ENCODE data around the gene CNPY4.
"Not testable (repeated sequence)": the region's sequence is repeated elsewhere in the genome, so short reads cannot be mapped to it uniquely, and the experiment has no call there.

CNPY4 gene

GRCh38 chr7:100119970-100120732 is 717 bp downstream of the CNPY4 start:
- DNase-seq (ENCODE audit: low read depth, low spot score), result peak; percentile 43

DNA sequence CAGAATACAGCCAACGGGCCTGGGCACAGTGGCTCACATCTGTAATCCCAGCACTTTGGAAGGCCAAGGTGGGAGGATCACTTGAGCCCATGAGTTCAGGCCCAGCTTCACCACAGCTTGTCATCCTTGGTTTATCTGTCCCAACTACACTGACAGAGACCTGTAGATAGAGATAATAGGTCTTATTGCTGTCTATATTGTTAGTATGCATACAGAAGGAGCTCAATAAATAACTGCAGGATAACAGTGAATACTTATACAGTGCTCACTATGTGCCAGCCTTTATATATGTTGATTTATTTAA is 1.3 kb downstream of the CNPY4 start:
- DNase-seq (ENCODE audit: low read depth, low spot score), result no peak

DNA sequence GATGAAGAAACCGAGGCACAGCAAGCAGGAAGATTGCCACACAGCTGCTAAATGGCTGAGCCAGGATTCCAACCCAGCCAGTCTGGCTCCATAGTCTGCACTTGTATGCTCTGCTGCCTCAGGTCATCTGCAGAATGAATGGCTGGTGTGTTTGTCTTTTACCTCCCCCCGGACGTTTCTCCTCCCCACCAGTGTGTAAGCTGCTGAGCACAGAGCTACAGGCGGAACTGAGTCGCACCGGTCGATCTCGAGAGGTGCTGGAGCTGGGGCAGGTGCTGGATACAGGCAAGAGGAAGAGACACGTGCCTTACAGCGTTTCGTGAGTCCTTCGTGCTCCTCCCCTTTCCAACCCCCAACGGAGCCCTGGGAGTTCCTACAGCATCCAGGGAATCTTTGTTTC is 2.6 kb downstream of the CNPY4 start:
- no peak for DNase-seq (ENCODE audit: low read depth, low spot score)

GRCh38 chr7:100122568-100122967 is 3.1 kb downstream of the CNPY4 start:
- DNase-seq (ENCODE audit: low read depth, low spot score), result no peak

- DNase-seq (ENCODE audit: low read depth, low spot score), result no peak
Measured at GRCh38 chr7:100124301-100125230, 5.1 kb downstream of the CNPY4 start.

- no peak for DNase-seq (ENCODE audit: low read depth, low spot score)
Measured at GRCh38 chr7:100126239-100126930, 7.0 kb downstream of the CNPY4 start.

DNA sequence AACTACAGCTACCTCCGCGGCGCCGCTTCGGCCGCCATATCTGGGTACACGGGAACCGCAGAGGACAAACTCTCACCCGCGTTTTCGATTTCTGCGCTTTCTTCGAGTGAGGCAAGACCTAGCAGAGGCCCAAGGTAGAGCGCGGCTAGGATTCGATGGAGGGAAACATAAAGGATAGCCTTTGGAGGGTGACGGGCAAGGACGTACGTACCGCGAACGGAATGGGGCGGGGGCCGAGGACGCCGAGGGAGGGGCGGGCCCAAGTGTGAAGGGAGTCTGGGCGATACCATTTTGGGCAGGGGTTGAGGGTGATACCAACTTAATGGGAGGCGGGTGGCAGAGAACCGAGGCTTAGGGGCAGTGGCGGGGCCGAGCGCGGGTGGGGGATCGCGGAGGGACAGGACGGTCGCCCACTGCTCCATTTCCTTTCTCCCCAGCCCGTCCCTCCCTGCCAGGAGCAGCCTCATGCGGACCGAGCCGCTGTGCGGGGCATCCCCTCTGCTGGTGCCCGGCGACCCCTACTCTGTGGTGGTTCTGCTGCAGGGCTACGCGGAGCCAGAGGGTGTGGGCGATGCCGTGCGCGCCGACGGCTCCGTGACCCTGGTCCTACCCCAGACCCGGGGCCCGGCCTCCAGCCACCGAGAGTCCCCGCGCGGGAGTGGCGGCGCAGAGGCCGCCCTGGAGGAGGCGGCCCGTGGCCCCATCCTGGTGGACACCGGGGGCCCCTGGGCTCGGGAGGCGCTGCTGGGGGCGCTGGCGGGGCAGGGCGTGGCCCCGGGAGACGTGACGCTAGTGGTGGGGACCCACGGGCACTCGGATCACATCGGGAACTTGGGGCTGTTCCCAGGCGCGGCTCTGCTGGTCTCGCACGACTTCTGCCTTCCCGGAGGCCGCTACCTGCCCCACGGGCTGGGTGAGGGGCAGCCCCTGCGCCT is 7.8 kb downstream of the CNPY4 start, which contains the start of gene MBLAC1:
MBLAC1 (plus strand) TSS at position 37 of the 935 bp plus-strand sequence; CDS start at position 466, 429 bp downstream.
- peak; percentile 82 for DNase-seq (ENCODE audit: low read depth, low spot score)

DNA sequence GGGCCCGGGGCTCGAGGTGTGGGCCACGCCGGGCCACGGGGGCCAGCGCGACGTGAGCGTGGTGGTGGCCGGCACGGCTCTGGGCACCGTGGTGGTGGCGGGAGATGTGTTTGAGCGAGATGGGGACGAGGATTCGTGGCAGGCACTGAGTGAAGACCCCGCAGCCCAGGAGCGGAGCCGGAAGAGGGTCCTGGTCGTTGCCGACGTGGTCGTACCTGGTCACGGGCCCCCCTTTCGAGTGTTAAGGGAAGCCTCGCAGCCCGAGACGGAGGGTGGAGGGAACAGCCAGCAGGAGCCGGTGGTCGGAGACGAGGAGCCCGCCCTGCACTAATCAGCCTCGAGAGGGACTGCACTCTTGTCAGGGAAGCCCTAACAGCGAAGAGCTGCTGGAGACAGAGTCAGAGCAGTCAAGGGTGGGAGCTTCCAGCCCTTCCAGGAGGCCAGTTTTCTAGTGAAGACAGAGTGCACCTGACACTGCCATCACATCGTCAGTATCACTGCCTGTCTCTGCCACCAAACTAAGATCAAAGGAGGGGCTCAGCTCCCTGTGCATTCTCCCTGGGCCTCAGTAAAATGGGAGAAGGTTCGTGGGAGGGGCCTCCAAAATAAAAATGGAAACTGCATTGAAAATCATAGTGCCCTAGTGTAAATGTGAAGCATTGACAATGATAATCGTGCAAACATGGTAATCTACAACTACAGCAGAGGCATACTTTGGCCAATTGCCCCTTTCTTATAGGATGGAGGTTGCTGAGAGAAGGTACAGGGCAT is 8.6 kb downstream of the CNPY4 start:
- DNase-seq (ENCODE audit: low read depth, low spot score), result no peak

GRCh38 chr7:100128637-100128963 is 9.2 kb downstream of the CNPY4 start:
- DNase-seq (ENCODE audit: low read depth, low spot score), result no peak

DNA sequence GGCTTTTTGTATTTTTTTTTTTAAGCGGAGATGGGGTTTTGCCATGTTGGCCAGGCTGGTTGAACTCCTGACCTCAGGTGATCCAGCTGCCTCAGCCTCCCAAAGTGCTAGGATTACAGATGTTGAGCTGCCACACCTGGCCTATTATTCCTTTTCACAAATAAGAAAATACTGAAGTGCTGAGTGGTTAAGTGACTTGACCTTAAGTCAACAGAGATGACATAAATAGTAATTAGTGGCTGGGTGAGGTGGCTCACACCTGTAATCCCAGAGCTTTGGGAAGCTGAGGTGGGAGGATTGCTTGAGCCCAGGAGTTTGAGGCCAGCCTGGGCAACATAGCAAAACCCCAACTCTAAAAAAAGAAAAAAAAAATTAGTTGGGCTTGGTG is 10.8 kb downstream of the CNPY4 start:
- DNase-seq (ENCODE audit: low read depth, low spot score), result not testable (repeated sequence)

GRCh38 chr7:100130608-100131453 is 11.4 kb downstream of the CNPY4 start:
- peak; percentile 66 for DNase-seq (ENCODE audit: low read depth, low spot score)

DNA sequence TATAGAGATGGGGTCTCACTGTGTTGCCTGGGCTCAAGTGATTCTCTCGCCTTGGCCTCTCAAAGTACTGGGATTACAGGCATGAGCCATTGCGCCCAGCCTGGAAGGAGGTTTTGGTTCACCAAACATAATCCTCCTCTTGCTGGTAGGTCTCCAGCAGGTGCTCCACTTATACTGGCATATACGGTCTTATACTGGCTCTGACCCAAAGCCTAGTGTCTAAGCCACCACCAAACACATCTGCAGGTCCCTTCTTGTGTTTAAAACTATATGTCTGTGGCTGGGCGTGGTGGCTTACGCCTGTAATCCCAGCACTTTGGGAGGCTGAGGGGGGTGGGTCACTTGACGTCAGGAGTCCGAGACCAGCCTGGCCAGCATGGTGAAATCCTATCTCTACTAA is 12.7 kb downstream of the CNPY4 start:
- DNase-seq (ENCODE audit: low read depth, low spot score), result no peak

- peak; percentile 40 for DNase-seq (ENCODE audit: low read depth, low spot score)
Measured at GRCh38 chr7:100132697-100133151, 13.3 kb downstream of the CNPY4 start.

GRCh38 chr7:100137851-100138760 is 18.7 kb downstream of the CNPY4 start:
- DNase-seq (ENCODE audit: low read depth, low spot score), result no peak

DNA sequence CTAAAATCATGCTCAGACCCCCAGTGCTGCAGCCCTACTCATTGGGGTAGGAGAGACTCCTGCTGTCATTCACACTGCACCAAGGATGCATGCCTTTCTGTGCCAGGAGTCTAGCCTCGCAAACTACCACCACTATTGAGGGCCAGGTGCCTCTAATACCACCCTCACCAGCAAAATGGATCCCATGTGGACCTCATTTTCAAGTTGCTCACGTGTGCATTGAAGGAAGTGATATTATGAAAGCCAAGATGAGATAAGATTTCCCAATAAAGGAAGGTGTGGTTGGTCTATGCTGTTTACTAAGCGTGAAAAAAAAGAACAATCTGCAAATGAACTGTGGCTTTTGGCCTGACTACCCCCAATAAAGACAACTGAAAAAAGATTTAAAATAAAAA is 22.1 kb downstream of the CNPY4 start:
- no peak for DNase-seq (ENCODE audit: low read depth, low spot score)

DNA sequence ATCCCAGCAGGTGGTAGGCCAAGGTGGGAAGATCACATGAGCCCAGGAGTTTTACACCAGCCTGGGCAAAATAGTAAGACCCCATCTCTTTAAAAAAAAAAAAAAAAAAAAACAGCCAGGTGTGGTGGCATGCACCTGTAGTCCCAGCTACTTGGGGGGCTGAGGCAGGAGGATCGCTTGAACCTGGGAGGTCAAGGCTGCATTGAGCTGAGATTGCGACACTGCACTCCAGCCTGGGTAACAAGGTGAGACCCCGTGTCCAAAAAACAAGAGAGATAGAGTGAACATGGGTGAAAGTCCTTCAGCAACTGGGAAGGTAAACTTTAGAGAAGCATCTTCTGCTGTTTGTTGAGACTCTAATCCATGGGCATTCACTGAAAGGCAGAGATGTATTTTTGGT is 23.0 kb downstream of the CNPY4 start:
- no peak for DNase-seq (ENCODE audit: low read depth, low spot score)

DNA sequence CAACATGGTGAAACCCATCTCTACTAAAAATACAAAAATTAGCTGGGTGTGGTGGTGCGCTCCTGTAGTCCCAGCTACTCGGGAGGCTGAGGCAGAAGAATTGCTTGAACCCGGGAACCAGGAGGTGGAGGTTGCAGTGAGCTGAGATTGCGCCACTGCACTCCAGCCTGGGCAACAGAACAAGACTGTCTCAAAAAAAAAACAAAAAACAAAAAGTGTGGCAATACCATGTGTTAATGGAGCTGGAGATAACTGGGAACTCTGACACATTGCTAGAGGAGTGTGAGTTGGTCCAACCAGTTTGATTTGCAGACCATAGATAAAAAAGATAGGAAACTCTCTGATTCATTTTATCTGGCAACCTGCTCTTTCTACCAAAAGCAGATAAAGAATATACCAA is 26.9 kb downstream of the CNPY4 start:
- not testable (repeated sequence) for DNase-seq (ENCODE audit: low read depth, low spot score)

- DNase-seq (ENCODE audit: low read depth, low spot score), result no peak
Measured at GRCh38 chr7:100147278-100147677, 27.8 kb downstream of the CNPY4 start.

- DNase-seq (ENCODE audit: low read depth, low spot score), result no peak
Measured at GRCh38 chr7:100148225-100148558, 28.8 kb downstream of the CNPY4 start.

All from activated naive CD8-positive, alpha-beta T cell treated with anti-CD3 and anti-CD28 coated beads, Interleukin-2, amount 50 U/mL, for 16 hours (primary cell).